ENCODE data around the gene ZNF423.

GRCh38 chr16:49482690-49483089, 373.2 kb downstream of the ZNF423 start:
- no peak for TF ChIP-seq POLR2A (IDR thresholded peaks at IDR 0.05; ENCODE audit: low read depth, low read length)
- no peak for TF ChIP-seq POLR2AphosphoS5 (IDR thresholded peaks at IDR 0.05; ENCODE audit: low read depth, low read length)
- no peak for TF ChIP-seq TAF1 (IDR thresholded peaks at IDR 0.05; ENCODE audit: low read depth, low read length)

Data from GM12891 (cell line).